Breast epithelium (tissue), 4 donors: ENCODE data around the gene SLC22A23. TPM values are rescaled to one million over a fixed set of nuclear protein-coding genes. Genes with fewer than 3 reads are reported as not detected.

ENCODE experiments used
- DNase-seq, 2 donors: peaks; one replicate each; pipeline ENCODE4 v3.0.0-alpha.2; 2019; ENCODE audit warnings: low spot score in 2 of 2
- H3K27ac ChIP-seq, 2 donors: fragments of 200-600 bp; sonication (generic) in 1 of 2; one replicate each; pipeline ENCODE4 v1.5.1; 2016 to 2019; ENCODE audit warnings: mild to moderate bottlenecking in 1 of 2
- H3K27me3 ChIP-seq, 2 donors: fragments of 200-600 bp; sonication (generic) in 1 of 2; one replicate each; pipeline versions ENCODE4 v1.5.1 to v1.6.0; 2017 to 2019; ENCODE audit warnings: control low read depth in 1 of 2, mild to moderate bottlenecking in 1 of 2
- H3K36me3 ChIP-seq: fragments of 200-600 bp; one replicate; pipeline ENCODE4 v1.5.1; 2019
- H3K4me1 ChIP-seq, 2 donors: fragments of 200-600 bp; sonication (generic); one replicate each; pipeline ENCODE4 v1.5.1; 2016 to 2019; ENCODE audit warnings: control low read depth in 1 of 2
- H3K4me3 ChIP-seq, 3 donors: fragments of 200-600 bp; sonication (generic); 1 replicate in 2 of 3; 2 replicates in 1 of 3; pipeline ENCODE4 v1.5.1; 2016 to 2019; ENCODE audit warnings: mild to moderate bottlenecking in 3 of 3, moderate library complexity in 2 of 3
- H3K9me3 ChIP-seq, 2 donors: fragments of 200-600 bp; sonication (generic) in 1 of 2; one replicate each; pipeline ENCODE4 v1.5.1; 2016 to 2019; ENCODE audit warnings: control low read depth in 1 of 2
- POLR2A ChIP-seq: fragments of 450-650 bp; IDR thresholded peaks from one replicate; pipeline ENCODE4 v1.6.1; 2016; ENCODE audit warnings: antibody characterized with exemption, mild to moderate bottlenecking, moderate library complexity
- POLR2AphosphoS5 ChIP-seq, 3 donors: sonication (generic); formaldehyde crosslinking; IDR thresholded peaks; one replicate each; pipeline ENCODE4 v1.6.1; 2017; ENCODE audit warnings: antibody characterized with exemption in 3 of 3
- intact Hi-C: fragments of 100-400 bp; cut with DNase I; formaldehyde crosslinking; loops from one replicate; pipeline ENCODE4 v1.15.1; 2023; ENCODE audit warnings: low total_unique reads
- total RNA-seq, 3 donors: library from RNA; depleted of rRNA; stranded (reverse); fragments of >200 nt; gene quantifications; one replicate each; pipeline ENCODE4 v1.1.0, GENCODE V29; 2016
- TF ChIP-seq, protein P1 (sequence below), 3 donors: fragments of 450-650 bp; IDR thresholded peaks; one replicate each; pipeline ENCODE4 v1.5.1; 2016 to 2017; ENCODE audit warnings: antibody characterized with exemption in 3 of 3, mild to moderate bottlenecking in 3 of 3, moderate library complexity in 3 of 3

SLC22A23 gene
- total RNA-seq, 3 donors from 2014 or later = 10.9 to 26.3 (median 22.9) TPM

DNA sequence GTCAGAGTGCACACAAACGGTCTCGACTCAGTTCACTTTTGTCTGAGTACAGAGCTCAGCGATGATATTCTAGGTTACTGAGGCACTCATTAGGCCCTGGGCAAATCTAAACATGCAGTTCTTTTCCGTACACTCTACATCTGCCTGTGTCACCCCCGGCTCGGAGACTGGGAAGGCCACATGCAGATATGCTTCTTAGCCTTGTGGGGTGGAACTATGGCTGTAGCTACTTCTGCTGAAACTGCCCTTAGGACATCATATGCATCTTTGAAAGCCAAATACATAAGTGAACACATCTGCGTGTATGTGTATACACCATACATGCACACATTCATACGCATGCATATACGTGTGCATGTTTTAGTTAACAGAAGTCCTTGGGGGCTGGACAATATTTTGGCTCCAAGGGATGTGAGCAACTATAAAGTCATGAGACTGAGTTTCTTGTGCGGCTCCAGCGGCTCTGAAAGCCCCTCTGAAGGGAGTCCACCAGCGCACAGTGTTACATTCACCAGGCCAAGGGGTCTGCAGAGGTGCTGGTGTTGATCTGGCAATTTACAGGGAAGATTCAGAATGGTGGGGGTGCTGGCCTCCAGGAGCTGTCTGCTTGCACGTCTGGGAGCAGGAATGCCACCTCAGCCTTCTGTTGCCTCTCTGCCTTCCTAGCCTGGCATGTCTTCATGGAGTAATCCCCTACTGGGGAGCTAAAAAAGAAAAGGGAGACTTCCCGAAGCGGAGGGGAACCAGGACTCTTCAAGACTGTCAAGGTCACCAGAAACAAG lies 166.5 kb downstream of the SLC22A23 start:
- Histone ChIP-seq H3K4me1 (no peaks in the 10 kb centered on the region), H3K36me3 (no peaks in the 10 kb centered on the region), H3K27me3 (no peaks in the 10 kb centered on the region), H3K9me3 (no peaks in the 10 kb centered on the region), H3K4me3 (no peak overlapping the region), H3K27ac (no peak overlapping the region)
- TF ChIP-seq POLR2A = no peak
- TF ChIP-seq, protein P1, sequence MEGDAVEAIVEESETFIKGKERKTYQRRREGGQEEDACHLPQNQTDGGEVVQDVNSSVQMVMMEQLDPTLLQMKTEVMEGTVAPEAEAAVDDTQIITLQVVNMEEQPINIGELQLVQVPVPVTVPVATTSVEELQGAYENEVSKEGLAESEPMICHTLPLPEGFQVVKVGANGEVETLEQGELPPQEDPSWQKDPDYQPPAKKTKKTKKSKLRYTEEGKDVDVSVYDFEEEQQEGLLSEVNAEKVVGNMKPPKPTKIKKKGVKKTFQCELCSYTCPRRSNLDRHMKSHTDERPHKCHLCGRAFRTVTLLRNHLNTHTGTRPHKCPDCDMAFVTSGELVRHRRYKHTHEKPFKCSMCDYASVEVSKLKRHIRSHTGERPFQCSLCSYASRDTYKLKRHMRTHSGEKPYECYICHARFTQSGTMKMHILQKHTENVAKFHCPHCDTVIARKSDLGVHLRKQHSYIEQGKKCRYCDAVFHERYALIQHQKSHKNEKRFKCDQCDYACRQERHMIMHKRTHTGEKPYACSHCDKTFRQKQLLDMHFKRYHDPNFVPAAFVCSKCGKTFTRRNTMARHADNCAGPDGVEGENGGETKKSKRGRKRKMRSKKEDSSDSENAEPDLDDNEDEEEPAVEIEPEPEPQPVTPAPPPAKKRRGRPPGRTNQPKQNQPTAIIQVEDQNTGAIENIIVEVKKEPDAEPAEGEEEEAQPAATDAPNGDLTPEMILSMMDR (IDR thresholded peaks at IDR 0.05) = no peak
- no peak for TF ChIP-seq POLR2AphosphoS5 (IDR thresholded peaks at IDR 0.05)
- intact Hi-C loops = no loop called here
- no peak for DNase-seq

DNA sequence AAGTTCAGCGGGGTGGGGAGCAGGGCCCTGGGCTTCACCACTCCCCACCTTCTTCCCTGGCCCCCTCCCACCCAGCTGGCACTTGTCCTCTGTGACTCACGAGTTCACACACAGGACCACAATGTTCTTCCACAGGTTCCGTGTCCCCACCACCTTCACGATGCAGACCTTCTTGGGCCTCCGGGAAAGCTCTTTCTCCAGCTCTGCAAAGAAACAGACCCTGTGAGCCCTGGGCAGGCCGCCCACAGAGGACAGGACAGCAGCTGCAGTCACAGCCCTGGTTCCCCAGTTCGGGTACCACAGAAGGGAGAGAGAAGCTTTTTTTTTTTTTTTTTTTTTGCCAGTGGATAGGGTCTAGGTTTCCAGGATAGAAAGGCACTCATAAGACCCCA lies 167.2 kb downstream of the SLC22A23 start:
- no peaks in the 10 kb centered on the region for H3K9me3 ChIP-seq
- H3K27me3 ChIP-seq = no peaks in the 10 kb centered on the region
- H3K4me3 ChIP-seq = no peak overlapping the region
- TF ChIP-seq, protein P1 (IDR thresholded peaks at IDR 0.05) = no peak
- no peak for TF ChIP-seq POLR2A
- TF ChIP-seq POLR2AphosphoS5 (IDR thresholded peaks at IDR 0.05) = no peak
- no peak overlapping the region for H3K27ac ChIP-seq
- no peaks in the 10 kb centered on the region for H3K36me3 ChIP-seq
- H3K4me1 ChIP-seq = no peaks in the 10 kb centered on the region
- intact Hi-C loops = loop anchor here (10.0 kb wide), 1 partner anchor 225 kb away; no protein-coding TSS in a partner anchor
- no peak for DNase-seq

DNA sequence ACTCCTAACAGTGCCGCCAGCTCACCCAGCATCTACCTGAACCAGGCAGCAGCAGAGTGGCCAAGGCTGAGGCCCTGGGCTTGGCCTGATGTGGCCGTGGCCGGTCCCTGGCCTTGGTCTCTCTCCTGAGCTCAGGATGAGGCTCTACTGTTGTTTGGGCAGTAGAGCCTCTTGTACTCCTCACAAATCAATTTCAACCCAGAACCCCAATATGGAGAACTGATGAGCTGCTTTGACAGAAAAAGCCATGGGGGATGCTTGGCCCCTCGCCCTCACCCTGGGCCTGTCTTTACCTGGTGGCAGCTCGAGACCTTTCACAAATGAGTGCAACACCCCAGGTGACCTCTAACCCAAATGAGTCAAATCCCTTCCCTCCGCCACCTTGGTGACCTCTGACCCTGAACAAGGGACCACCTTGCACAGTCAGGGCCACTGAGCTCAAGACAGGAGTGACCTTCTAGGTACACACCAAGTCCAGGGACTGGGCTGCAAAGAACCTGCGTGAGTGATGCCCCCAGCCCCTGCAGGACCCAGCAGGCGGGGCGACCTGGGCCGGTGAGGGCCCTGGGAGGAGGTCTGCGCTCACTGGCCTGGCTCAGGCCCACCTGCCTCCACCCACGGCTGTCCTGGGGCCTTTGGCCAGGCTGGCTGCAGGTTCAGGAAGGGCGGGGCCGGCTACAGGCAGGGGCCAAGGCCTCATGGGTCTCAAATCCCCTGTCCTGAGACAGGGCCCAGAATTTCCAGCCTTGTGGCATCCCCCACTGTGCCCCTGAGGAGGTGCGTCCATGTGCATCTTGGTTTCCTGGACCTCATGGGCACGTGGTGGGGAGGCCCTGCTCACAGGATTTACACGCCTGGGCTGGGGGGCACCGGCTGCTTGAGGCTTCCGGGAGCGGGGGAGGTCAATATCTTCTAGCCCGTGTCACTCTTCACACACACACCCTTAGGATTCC lies 167.9 kb downstream of the SLC22A23 start:
- intact Hi-C loops = loop anchor here (10.0 kb wide), 1 partner anchor 226 kb away; no protein-coding TSS in a partner anchor
- no peak for TF ChIP-seq POLR2AphosphoS5 (IDR thresholded peaks at IDR 0.05)
- TF ChIP-seq POLR2A = no peak
- TF ChIP-seq, protein P1 (IDR thresholded peaks at IDR 0.05) = no peak

DNA sequence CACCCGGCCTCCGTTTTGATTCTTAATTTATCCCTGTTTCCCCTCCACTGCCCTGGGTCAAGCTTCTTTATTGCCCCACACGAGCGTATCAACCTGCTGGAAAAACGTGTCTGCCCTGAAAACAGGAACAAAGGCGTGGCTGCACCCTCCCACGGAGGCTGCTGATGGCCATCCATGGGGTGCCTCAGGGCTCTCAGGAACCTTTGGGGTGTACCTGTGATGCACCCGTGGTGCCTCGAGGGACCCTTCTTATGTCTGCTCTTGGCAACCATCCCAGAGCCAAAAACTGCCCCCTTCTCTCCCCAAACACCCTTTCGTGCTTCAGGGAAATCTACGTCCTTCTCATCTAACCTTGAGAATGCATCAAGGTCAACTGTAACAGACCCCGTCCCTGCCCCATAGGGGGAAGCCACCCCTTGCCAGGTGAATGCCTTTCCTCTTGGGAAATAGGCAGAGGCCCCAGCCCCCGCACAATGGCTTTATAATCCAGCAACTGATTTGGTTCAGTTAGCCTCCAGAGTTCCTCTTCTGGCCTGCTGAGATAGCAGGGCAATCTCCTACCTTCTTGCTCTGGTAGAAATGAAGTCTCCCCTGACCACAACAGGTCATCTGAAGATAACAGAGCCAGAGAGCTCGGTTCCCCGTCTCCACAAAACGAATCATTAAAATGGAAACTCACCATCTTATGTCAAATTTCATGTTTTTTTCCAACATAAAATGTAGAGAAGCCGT lies 168.7 kb downstream of the SLC22A23 start:
- no peak for DNase-seq
- no peaks in the 10 kb centered on the region for H3K9me3 ChIP-seq
- no peak overlapping the region for H3K4me3 ChIP-seq
- H3K27me3 ChIP-seq = no peaks in the 10 kb centered on the region
- TF ChIP-seq POLR2A = no peak
- no peak for TF ChIP-seq POLR2AphosphoS5 (IDR thresholded peaks at IDR 0.05)
- TF ChIP-seq, protein P1 (IDR thresholded peaks at IDR 0.05) = no peak
- intact Hi-C loops = loop anchor here (10.0 kb wide), 1 partner anchor 227 kb away; no protein-coding TSS in a partner anchor
- H3K4me1 ChIP-seq = no peaks in the 10 kb centered on the region
- no peak overlapping the region for H3K27ac ChIP-seq
- H3K36me3 ChIP-seq = no peaks in the 10 kb centered on the region

More for the DNA sequence above, 167.9 kb downstream of the SLC22A23 start:
- no peak for DNase-seq
- Histone ChIP-seq H3K27me3 (no peaks in the 10 kb centered on the region), H3K4me3 (no peak overlapping the region), H3K27ac (no peak overlapping the region), H3K36me3 (no peaks in the 10 kb centered on the region), H3K4me1 (no peaks in the 10 kb centered on the region), H3K9me3 (no peaks in the 10 kb centered on the region)
